Measurements from ENCODE around the gene DENND5A.

DENND5A gene

GRCh38 chr11:9092072-9092471 lies 173.1 kb downstream of the DENND5A start:
- no peak for DNase-seq

GRCh38 chr11:9091044-9091922 lies 173.9 kb downstream of the DENND5A start, which contains the start of gene SCUBE2:
TSS of gene SCUBE2 (minus strand) at chr11:9091599. CDS start at chr11:9091528, 71 bp downstream.
- no peak for DNase-seq

GRCh38 chr11:9090488-9091043 lies 174.6 kb downstream of the DENND5A start:
- no peak for DNase-seq

GRCh38 chr11:9089636-9090035 lies 175.5 kb downstream of the DENND5A start:
- DNase-seq = no peak

- DNase-seq = no peak
Measured at GRCh38 chr11:9089061-9089460, 176.1 kb downstream of the DENND5A start.

Measured in NCI-H2171 (cell line).